GM18511 (cell line): ENCODE measurements around the gene MARCHF11.
A peak's percentile ranks its signal among the peaks of the same experiment; 100 is the strongest.

ENCODE experiments used
- ATAC-seq: cut with Tn5 transposase; IDR thresholded peaks from one replicate; pipeline ENCODE4 v1.9.1; 2021; ENCODE audit warnings: mild to moderate bottlenecking, moderate library complexity; ENCODE audit not compliant: unreplicated experiment

Gene MARCHF11, protein sequence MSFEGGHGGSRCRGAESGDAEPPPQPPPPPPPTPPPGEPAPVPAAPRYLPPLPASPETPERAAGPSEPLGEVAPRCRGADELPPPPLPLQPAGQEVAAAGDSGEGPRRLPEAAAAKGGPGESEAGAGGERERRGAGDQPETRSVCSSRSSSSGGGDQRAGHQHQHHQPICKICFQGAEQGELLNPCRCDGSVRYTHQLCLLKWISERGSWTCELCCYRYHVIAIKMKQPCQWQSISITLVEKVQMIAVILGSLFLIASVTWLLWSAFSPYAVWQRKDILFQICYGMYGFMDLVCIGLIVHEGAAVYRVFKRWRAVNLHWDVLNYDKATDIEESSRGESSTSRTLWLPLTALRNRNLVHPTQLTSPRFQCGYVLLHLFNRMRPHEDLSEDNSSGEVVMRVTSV

DNA sequence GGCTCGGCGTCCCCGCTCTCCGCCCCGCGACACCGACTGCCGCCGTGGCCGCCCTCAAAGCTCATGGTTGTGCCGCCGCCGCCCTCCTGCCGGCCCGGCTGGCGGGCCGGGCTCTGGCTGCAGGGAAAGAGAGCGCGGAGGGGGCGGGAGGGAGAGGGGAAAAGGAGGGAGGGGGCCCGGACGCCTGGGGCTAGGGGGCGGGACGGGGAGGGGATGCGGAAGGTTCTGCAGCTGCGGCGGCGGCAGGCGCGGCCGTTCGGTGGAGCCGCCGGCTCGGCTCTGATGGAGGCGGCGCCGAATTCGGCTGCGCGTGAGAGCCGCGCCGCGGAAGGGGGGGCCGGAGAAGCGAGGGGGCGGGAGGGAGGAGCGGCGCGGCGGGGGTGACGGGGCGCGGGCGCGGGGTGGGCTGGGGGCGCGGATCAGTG is at the start of gene MARCHF11:
TSS of gene MARCHF11 (minus strand) at position 281 of the 425 bp plus-strand sequence. CDS start at position 65, 216 bp downstream.
- no peak for ATAC-seq

DNA sequence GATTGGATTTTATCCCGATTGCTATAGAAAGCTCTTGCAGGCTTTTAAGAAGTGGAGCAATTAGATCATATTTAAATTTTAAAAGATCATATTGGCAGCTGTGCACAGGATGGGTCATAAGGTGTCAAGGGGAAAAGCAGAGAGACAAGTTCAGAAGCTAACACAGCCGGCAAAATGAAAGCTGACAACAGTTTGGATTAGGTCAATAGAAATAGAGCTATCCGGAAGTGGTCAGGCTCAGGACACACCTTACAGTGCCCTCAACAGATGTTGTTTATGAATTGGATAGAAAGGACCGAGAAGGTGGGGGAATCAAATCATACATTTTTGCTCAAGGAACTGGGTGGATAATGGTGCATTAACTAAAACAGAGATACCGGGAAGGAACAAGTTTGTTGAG is 46.3 kb upstream of the MARCHF11 start:
- ATAC-seq = no peak

DNA sequence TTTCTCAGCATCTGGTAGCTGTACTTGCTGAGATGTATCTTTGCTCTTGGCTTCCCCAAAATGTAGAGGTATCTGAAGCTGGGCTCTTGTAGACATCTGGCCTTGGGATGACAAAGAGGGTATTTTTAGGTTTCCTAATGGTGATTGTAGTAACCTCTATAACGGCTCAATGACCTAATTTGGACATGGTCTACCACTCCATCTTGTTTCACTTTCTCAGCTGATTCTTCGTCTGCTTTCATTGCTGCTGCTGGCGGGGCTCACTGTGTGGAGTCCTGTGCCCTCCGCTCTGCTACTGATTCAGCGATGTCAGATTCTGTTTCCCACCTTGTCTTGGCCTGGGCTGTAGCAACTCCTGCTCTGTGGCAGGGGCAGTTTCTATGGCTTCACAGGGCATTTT is 12.7 kb upstream of the MARCHF11 start:
- no peak for ATAC-seq

DNA sequence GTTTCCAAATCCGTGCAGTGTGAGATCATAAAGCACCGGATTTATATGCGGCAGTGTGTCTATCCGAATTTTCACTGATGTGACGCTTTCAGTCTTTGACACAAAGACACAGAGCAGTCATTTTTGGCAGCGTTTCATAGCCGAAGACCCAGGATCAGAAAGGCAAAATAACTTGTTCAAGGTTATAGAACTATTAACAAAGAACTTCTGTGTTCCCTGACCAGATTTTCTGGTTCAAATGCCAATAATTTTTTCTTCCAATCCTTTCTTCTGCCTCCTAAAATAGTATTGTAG is 1.1 kb upstream of the MARCHF11 start:
- ATAC-seq = no peak

DNA sequence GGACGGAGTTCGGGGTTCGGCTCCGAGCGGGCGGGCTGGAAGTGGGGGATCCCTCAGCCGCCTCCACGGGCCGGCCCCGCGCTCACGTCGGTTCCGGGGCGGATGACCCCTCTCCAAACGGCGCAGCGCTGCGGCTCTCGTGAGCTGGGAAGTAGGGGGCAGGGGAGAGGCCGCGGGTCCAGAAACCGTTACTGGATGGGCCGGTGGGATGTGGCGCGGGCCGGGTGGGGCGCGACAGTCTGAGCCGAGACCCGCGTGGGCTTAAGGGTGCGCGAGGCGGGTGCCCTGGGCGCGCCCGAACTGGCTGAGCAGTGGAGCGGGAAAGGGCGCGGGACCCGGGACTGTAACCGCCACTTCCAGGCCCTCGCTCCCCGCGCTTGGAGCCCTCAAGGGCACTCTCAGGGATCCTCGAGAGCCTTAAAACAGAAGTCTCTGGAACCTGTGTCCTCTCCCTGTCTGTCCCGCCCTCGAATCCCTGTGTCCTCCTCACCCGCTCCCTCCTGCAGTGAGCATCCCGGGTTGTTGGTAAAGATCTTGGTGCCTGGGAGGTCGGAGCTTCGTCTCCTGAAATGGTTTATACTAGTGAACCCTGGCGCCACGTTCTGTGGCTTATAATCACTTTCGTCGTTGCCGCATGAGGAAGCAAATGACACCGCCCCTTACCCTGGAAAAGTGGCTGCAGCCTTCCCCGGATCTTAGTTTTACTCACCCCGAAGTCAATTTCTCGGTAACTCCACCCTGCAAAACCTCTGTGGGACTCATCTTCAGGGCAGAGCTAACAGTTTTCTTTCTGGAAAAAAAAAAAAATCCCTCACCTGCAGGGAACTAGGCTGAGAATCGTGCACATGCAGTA is 571 bp upstream of the MARCHF11 start:
- no peak for ATAC-seq

DNA sequence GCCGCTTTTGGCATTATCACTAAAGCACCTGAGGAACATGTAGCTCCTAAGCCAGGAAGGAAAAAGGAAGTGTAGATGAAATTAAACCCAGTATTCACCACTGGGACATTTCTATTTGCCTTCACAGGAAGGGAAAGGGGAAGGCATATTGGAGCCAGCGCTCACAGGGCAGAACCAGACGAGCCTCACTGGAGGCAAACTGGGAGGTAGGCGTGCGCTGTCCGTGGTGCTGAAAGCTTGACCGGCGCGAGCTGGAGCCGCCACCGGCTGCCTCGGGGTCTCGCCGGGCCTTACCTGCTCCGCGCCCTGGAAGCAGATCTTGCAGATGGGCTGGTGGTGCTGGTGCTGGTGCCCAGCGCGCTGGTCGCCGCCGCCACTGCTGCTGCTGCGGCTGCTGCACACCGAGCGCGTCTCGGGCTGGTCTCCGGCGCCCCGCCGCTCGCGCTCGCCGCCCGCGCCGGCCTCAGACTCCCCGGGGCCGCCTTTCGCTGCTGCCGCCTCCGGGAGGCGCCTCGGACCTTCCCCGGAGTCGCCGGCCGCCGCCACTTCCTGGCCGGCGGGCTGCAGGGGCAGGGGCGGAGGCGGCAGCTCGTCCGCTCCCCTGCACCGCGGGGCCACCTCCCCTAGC is 732 bp downstream of the MARCHF11 start:
- no peak for ATAC-seq

DNA sequence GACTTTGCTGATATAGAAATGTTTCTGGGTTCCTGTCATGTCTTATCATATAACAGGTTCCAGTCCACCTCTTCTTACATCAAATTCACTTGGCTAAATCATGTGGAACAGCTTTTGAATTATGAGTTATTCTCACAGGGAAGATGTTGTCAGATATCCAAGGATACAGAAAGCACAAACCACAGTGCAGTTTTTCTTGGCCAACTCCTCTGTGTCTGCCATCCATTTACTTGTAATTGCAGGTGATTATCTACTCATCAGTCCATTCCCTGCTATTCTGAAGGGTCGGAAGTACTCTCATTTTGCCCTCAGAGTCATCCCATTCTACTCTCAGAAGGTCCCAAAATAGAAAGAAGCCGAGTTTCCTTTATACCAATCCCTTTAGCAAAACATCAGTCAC is 10.0 kb downstream of the MARCHF11 start:
- ATAC-seq = no peak

DNA sequence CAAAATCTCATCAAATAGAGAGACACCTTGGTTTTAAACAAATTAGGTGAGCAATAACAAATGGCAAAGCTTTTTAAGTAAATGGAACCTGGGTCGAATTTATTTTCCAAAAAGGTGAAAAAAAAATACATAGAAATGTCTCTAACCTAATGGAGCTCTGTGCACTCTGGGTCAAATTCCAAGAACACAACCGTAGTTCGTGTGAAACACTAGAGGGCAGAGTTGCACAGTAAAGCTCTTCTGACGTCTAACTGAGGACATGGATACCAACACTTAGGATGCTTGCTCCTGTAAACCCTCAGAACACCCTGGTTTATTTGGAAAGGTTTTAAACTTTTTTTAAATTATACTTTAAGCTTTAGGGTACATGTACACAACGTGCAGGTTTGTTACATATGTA is 18.9 kb downstream of the MARCHF11 start:
- peak; percentile 91 for ATAC-seq

DNA sequence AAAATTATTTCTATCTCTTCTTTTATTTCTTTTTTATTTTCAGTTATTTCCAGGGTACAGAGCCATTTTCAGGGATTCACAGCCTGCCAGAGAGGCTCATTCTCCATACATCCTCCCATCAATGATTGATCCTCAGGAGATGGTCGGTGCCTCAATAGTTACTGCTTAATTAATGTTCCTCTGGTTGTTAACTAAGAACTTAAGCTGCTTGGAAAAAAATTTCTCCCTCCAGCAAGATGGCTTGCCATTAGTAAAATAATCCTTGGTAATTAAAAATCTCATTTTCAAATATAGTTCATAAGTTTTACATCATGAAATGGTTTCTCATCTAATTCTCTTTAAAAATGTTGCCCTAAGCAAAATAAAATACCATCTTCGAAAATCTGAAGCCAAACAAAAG is 20.0 kb downstream of the MARCHF11 start:
- no peak for ATAC-seq

DNA sequence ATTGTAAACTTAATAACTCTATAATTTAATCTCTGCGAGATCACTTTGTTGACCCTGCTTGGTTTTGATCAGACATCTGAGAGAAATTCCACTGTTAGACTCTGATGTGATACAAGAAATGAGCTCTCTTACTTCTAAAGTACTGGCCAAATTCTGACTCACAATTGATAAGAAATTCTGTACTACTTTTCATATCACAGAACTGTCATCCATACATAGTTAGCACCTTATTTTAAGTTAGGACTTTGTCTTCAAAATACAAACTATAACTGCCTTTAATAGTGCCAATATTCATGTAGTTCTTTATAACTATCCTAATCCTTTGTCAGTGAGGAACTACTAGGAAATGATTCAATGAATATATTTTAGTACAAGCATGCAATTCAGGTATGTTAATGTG is 23.4 kb downstream of the MARCHF11 start:
- no peak for ATAC-seq

DNA sequence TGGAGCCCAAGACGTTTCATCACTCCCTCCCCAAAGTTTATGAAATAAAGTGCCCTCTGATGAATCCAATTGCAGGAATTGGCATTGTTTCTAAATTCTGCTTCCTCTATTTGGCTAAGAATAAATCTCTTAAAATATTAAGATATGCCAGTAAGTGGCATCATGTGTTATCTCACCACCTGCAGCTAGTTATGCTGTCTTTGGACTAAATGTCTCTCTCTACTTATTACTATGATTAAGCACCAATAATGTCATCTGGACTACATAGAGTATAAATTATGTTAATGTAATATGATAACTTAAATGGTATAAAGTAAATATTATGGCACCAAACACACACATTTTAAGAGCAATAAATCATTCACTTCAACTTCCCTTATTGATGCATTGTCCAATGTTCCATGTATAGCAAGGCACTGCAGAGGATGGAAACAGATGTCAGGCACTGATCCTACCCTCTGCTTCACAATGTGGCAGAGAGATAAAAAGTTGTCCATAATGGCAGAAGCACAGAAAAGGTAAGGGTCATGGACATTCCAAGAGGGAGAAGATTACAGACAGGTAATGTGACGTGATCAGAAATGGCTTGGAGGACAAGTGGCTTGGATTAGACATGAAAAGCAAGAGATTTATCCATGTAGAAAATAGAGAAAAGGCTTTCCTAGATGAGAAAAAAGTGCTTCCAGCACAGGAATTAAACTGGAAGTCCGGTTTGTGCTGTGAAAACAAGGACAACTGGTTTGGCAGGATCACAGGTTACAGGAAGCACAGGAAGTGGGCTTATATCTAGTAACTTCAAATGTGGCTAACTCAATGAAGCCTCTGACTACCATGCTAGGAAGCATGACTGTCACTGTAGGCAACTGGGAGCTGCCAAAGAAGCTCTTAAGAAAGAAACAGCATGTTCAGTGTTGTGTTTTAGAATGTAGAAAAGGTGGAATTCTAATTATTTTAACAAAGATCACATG is 26.7 kb downstream of the MARCHF11 start:
- no peak for ATAC-seq

DNA sequence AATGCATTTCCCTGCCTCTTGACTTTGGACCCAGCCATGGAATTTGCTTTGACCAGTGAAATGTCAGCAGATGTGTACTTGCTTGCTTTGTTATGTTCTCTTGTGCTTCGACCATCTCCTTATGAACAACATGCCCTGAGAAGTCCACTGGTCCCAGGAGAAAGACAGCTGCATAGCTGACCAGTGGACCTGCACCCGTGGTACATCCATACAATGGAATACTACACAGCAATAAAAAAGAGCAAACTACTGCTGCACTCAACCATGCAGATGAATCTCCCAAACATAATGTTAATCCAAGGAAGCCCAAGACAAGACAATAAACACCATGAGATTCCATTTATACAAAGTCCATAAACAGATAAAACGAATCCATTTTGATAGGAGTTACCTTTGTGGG is 30.0 kb downstream of the MARCHF11 start:
- no peak for ATAC-seq

DNA sequence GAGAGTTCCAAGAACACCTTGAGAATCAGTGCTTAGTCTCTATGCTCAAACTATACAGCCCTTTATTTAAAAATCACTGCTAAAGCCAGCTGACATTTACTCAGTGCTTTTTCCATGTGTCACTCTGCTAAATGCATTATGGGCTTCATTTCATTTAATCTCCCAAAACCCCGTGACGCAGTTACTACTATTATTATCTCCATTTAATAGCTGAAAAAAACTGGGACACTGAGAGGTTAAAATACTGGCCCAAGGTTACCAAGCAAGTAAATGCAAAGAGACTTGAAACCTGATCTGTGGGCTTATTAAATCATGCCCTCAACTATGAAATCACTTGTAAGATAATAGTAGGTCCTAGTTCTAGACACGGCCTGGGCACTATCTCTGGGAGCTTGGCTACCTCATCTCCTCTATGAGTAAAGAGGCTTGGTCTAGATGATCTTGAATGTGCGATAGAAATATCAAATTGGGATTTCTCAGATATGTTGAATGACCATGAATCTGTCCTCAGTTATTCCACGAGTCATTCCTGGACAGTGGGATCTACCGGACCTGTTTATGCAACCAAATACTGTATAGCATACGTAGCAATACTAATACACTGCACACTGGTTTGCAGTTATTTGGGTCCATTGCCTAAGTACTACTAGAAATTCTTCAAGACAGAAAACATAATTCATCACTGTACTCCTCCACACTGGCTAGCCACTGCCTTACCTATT is 32.3 kb downstream of the MARCHF11 start:
- ATAC-seq = no peak

DNA sequence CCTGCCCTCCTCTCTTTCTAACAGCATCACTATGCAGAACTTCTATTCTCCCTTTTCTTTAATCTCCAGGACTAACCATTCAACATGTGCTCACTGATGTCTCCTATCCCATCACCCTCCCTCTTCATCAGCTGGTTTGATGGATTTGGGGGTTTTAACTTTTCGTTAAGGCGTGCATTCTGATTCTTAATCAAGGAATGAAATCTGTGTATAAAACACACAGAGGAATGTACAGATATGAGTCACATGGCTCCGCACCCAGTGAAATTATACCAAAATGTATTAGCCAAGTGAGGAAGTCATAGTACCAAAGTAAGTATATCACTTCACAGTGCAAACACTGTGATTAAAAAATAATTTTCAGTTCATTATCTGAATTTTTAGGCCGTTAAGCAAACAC is 35.2 kb downstream of the MARCHF11 start:
- ATAC-seq = no peak

DNA sequence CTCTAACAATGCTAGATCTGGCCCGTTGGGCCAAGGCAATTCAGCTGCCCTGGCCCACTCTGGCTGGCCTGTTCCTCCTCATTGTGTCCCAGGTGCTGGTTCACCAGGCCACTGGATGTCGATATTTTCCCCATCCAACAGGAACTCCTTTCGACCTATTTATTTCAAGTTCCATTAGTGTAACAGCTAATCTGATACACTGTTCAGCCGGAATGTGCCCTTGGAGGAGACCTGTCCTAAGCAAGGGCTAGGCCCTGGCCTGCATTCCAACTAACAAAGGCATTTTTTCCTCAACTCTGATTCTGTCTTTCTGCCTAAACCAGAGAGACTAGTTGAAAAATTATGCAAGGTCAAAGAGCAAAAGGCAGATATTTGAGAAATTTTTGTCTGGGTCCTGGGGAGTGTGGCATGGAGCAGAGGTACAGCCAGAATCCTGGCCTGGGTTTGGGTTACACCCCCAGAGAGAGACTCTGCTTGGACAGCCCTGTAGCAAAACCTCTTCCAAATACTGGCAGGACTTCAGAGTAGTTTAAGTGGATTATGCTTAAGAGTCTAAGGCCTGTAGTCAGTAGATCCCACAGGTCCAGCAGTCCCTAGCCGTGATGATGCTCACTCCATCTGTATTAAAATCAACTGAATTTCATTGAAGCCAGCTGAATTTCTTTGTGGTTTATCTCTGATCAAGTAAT is 36.1 kb downstream of the MARCHF11 start:
- no peak for ATAC-seq

DNA sequence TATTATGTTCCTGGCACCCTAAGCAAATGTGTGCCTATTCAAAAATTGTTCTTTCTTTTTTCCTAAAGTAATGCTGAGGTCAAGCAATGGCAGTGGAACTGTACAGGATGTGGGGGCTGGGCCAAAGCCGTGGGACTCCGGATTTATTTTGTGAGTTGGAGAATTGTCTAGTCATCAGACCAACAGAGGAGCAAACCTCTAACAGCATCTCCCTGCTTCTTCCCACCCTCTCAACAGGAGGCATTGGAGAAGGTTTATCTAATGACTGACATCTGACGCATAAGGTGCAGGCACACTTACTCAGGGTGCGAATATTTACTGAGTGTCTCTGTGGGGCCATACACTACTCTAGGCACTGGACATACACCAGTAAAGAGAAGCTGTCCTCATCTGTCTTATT is 38.6 kb downstream of the MARCHF11 start:
- no peak for ATAC-seq

DNA sequence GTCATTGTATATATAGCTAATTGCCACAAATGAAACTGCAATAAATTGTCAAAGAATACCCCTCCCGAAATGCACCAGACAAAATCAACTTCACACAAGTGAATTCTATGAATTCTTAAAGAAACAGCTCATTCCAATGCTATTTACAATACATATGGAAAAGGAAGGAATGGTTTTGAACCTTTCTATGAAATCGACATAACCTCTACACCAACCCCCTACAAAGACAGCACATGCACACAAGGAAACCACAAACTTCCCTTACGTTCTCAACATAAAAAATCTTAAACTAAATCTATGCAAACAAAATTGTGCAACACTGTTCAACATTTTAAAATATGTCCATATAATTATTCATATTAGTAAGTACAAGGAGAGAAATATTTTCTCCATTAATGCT is 39.2 kb downstream of the MARCHF11 start:
- no peak for ATAC-seq

DNA sequence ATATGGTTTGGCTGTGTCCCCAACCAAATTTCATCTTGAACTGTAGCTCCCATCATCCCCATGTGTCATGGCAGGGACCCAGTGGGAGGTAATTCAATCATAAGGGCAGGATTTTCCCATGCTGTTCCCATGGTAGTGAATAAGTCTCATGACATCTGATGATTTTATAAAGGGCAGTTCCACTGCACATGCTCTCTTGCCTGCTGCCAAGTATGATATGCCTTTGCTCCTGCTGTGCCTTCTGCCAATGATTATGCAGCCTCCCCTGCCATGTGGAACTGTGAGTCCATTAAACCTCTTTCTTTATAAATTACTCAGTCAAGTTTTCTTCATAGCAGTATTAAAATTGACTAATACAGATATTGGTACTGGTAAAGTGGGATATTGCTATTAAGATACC is 42.4 kb downstream of the MARCHF11 start:
- no peak for ATAC-seq

DNA sequence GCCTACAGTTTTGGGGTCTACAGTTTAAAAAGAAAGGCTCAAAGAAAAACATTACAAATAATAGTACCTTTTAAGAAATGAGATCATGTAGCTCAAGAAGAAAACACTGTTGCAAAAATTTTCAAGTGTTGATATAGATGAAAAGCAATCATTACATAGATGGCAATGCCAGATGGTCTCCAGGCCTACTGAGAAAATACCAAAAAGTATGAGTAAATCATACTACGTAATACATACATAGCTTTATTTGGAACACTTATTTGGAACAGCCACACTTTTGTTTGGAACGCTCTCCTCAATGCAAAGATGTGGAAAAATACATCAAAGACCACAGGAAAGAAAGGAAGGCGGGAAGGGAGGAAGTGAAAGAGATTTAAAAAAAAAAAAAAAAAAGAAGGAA is 44.1 kb downstream of the MARCHF11 start:
- ATAC-seq = no peak
